ENCODE measurements around the gene RPS6KA2. TPM values are rescaled to one million over a fixed set of nuclear protein-coding genes. Genes with fewer than 3 reads are reported as not detected.

RPS6KA2 gene
- total RNA-seq, 2 experiments from 2014 or later = 1.6 to 1.9 TPM

DNA sequence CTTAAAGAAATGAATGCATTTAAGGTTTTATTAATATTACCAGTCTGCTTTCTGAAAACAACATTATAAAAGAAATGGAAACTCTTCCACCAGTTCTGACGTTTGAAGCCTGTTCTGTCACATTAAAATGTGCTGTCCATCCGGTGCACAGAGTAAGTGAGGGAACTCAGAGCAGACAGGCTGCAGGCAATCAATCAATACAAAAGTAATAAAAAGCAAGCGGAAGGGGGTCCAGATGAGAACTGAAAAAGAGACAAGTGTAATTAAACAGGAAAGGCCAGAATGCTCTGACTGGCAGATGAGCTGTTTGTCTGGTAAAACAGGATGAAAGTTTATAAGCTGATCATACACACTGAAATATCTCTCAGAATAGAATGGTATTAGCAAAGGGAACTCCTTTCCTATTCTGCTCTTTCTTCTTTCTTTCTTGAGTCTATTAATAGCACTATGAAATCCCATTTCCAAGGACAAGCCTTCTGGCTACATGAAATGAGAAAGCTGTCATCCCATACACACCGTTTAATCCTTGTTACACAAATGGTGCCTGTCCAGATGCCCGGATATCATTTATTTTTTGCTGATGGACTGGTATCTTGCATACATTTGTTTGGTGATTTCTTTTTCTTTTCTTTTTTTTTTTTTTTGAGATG lies 134.8 kb downstream of the RPS6KA2 start:
- no peak for DNase-seq
- Mint-ChIP-seq H3K4me1 (ENCODE audit: low read depth) (peaks cover 17% of the 10 kb centered on the region), H3K27ac (no peak overlapping the region), H3K27me3 (ENCODE audit: low read depth) (no peaks in the 10 kb centered on the region), H3K36me3 (ENCODE audit: low read depth) (peaks cover 14% of the 10 kb centered on the region), H3K9me3 (ENCODE audit: insufficient read depth) (peaks cover 9% of the 10 kb centered on the region), H3K4me3 (no peak overlapping the region)
- ATAC-seq = no peak
- POLR2A ChIA-PET = no interaction called here
- CTCF ChIA-PET = no interaction called here

DNA sequence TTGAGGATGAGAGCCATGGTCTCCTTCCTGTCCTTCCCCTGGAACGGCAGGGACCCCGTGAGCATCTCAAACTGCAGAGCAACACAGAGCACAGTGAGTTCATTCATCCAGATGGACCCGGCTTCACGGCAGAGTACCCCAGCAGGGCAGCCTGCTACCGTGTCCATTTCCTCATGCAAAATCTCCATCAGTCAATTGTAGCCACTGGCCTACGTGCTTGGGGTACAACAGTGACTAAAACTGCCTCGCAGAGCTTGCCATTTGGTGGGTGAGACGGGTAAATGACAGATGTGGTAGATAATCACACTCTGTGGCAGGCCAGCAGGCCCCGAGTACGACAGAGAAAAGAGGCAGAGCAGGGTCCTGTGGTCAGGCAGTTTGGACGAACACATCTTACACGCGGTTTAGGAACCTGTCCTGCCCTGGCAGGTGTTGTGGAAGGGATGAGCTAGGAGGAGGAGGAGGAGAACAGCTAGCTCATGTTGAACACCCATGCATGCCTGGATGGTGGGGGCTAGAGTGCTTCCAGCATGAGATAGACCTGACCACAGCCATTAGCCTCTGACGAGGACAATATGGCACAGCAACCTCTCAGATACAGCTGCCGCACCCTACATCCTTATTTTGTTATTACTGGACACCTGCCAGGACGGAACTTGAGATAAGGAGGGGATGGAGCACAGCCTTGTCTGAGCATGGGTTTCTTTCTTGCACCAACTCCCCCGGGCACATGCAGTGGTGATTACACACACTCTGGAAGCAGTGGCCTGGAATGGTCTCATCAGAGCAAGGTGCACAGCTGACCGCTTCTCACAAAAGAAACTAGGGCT lies 136.2 kb downstream of the RPS6KA2 start:
- Mint-ChIP-seq H3K27ac (no peak overlapping the region), H3K4me1 (ENCODE audit: low read depth) (peaks cover 19% of the 10 kb centered on the region), H3K4me3 (no peak overlapping the region), H3K36me3 (ENCODE audit: low read depth) (peaks cover 22% of the 10 kb centered on the region), H3K9me3 (ENCODE audit: insufficient read depth) (peaks cover 11% of the 10 kb centered on the region), H3K27me3 (ENCODE audit: low read depth) (no peaks in the 10 kb centered on the region)
- ChIA-PET CTCF (interaction anchor here (0.9 kb wide), 1 partner anchor 26 kb away, joined by 3 read pairs; no protein-coding TSS in a partner anchor), POLR2A (no interaction called here)
- DNase-seq (no peak), ATAC-seq (no peak)

DNA sequence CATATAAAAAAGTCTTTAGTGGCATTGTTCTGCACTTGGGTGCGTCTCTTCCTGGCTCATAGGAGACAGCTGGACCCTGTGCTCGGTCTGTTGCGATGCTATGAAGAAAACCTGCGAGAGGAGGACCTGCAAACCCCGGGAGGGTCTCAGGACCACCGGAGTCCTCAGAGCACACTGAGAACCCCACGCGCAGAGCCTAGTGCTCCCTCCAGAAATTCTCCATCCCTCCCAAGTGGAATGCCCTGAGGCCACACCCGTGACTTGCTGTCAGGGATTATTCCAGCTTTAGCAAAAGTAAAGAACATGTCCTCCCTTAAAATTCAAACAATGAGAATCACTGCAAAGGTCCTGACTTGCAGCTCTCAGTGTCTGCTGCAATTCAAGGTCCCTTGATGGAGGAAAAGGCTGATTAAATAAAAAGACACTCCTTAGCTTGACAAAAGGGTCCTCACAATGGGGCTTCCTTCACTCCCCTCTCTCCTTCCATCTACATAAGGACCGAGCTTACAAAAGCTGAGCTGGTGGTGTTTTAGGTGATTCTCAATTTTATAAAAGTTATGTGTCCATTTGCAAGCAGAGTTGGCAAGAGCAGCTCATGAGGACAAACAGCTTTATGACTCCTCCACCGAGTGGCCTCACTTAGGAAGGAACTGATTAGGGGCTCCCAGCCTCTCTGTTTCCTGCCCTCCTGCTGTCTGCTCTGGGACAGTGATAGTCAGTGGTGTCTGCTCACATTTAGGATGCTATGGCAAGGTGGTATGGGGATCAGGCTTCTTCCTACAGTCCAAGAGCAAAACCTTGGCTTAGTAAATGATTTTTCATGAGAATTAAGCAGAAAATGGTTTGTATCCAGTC lies 137.5 kb downstream of the RPS6KA2 start:
- DNase-seq = no peak
- H3K27me3 Mint-ChIP-seq (ENCODE audit: low read depth) = no peaks in the 10 kb centered on the region
- ChIA-PET CTCF (interaction anchor here (0.9 to 2.3 kb wide), 3 partner anchors 9 to 214 kb away, joined by 3 to 7 read pairs (median 3); no protein-coding TSS in a partner anchor), POLR2A (interaction anchor here (1.1 to 1.2 kb wide), 2 partner anchors 24 to 138 kb away, joined by 3 to 4 read pairs; no protein-coding TSS in a partner anchor)
- H3K9me3 Mint-ChIP-seq (ENCODE audit: insufficient read depth) = peaks cover 11% of the 10 kb centered on the region
- peaks cover 22% of the 10 kb centered on the region for H3K36me3 Mint-ChIP-seq (ENCODE audit: low read depth)
- no peak for ATAC-seq
- peaks cover 19% of the 10 kb centered on the region for H3K4me1 Mint-ChIP-seq (ENCODE audit: low read depth)
- H3K4me3 Mint-ChIP-seq = no peak overlapping the region
- H3K27ac Mint-ChIP-seq = peak overlapping the region; percentile 28

DNA sequence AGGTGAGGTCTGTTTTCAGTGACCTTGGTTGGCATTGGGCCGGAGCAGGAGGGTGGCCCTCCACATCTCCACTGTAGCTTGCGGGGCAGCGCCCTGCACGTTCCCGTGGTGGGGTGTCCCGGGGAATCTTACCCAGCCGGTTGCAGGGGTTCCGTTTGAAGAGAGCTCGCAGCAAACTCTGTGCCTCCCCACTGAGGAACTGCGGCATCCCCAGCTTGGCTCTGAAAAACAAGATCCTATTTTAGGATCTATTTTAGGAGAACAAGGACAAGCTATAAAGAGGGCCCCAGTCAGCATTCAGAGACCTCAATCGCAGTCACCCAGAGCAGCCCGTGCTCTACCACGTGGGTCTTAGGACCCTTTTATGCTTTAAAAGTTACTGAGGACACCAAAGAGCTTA lies 138.3 kb downstream of the RPS6KA2 start:
- no peak overlapping the region for H3K4me3 Mint-ChIP-seq
- CTCF ChIA-PET = interaction anchor here (1.0 to 2.3 kb wide), 2 partner anchors 88 to 213 kb away, joined by 3 to 7 read pairs; no protein-coding TSS in a partner anchor
- POLR2A ChIA-PET = interaction anchor here (0.7 to 1.2 kb wide), 2 partner anchors 19 to 139 kb away, joined by 3 read pairs; no protein-coding TSS in a partner anchor

DNA sequence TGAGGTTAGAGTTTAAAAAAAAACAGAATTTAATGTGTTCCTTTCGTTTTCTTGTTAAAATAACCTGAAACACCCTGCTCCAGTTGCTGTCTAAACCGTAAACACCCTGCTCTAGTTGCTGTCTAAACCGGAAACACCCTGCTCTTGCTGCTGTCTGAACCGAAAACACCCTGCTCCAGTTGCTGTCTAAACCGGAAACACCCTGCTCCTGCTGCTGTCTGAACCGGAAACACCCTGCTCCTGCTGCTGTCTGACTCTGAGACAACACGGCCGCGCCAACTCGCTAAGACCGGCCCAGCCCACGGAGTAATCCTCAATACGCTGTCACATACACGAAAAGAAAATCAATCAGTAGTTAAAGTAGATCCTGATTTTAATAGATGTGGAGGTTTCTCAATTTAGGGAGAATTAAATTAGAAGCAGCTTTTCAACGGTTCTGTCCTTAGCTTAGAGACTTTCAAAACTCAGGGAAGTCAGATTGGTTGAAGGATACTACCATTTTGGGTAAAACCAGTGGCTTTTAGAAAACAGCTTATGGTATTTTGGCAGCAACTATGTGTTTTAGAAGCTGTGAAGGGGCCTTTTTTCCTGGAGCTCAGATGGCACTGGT lies 138.9 kb downstream of the RPS6KA2 start:
- peak overlapping the region; percentile 60 for H3K4me3 Mint-ChIP-seq
- H3K9me3 Mint-ChIP-seq (ENCODE audit: insufficient read depth) = peaks cover 11% of the 10 kb centered on the region
- ATAC-seq (peak; percentile 99), DNase-seq (peak; percentile 85)
- peaks cover 22% of the 10 kb centered on the region for H3K36me3 Mint-ChIP-seq (ENCODE audit: low read depth)
- POLR2A ChIA-PET = interaction anchor here (0.7 to 1.2 kb wide), 2 partner anchors 19 to 140 kb away, joined by 3 read pairs; no protein-coding TSS in a partner anchor
- no peaks in the 10 kb centered on the region for H3K27me3 Mint-ChIP-seq (ENCODE audit: low read depth)
- peak overlapping the region; percentile 93 for H3K27ac Mint-ChIP-seq
- CTCF ChIA-PET = interaction anchor here (1.0 to 2.3 kb wide), 2 partner anchors 88 to 212 kb away, joined by 3 to 7 read pairs; no protein-coding TSS in a partner anchor
- peaks cover 19% of the 10 kb centered on the region for H3K4me1 Mint-ChIP-seq (ENCODE audit: low read depth)

More for the DNA sequence above, 138.3 kb downstream of the RPS6KA2 start:
- DNase-seq (no peak), ATAC-seq (no peak)
- Mint-ChIP-seq H3K9me3 (ENCODE audit: insufficient read depth) (peaks cover 11% of the 10 kb centered on the region), H3K36me3 (ENCODE audit: low read depth) (peaks cover 22% of the 10 kb centered on the region), H3K27ac (peak overlapping the region; percentile 93), H3K27me3 (ENCODE audit: low read depth) (no peaks in the 10 kb centered on the region), H3K4me1 (ENCODE audit: low read depth) (peaks cover 19% of the 10 kb centered on the region)

DNA sequence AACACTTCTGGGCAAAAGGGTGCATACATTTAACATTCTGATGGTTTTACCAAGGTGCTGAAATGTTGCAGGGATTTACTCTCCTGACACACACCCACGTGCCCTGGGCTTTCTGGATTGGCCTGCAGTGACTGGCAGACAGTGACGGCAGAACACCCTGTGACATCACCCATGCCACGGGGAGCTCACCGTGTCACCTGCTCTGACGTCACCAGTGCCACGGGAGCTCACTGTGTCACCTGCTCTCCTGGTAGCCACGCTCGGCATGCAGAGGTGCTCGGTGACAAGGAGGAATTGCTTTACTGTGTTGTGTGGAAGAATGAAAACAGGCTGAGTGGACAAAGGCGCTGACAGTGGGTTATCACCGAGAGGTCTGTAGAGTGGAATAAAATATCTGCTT lies 139.9 kb downstream of the RPS6KA2 start:
- Mint-ChIP-seq H3K27me3 (ENCODE audit: low read depth) (no peaks in the 10 kb centered on the region), H3K4me3 (peak overlapping the region; percentile 15), H3K4me1 (ENCODE audit: low read depth) (peaks cover 19% of the 10 kb centered on the region), H3K9me3 (ENCODE audit: insufficient read depth) (peaks cover 11% of the 10 kb centered on the region), H3K36me3 (ENCODE audit: low read depth) (peaks cover 22% of the 10 kb centered on the region), H3K27ac (peak overlapping the region; percentile 93)
- DNase-seq (no peak), ATAC-seq (no peak)
- ChIA-PET POLR2A (no interaction called here), CTCF (interaction anchor here (0.8 to 2.3 kb wide), 2 partner anchors 86 to 106 kb away, joined by 5 to 7 read pairs; no protein-coding TSS in a partner anchor)

DNA sequence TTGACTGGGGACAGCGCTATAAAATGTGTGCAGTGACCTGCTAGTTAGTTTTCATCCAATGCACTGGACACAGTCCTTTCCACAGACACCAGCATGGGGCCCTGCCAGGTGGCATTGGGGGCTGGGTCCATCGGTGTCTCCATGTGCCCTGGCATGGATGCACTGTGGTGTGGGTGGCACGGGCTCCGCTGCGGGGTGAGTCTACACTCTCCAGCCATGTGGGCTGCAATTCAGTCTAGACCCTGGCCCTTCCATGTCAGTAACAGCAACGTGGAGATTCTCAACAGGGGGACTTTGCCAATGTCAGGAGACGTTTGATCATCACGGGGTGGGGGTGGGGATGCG lies 140.5 kb downstream of the RPS6KA2 start:
- no peak overlapping the region for H3K27ac Mint-ChIP-seq

DNA sequence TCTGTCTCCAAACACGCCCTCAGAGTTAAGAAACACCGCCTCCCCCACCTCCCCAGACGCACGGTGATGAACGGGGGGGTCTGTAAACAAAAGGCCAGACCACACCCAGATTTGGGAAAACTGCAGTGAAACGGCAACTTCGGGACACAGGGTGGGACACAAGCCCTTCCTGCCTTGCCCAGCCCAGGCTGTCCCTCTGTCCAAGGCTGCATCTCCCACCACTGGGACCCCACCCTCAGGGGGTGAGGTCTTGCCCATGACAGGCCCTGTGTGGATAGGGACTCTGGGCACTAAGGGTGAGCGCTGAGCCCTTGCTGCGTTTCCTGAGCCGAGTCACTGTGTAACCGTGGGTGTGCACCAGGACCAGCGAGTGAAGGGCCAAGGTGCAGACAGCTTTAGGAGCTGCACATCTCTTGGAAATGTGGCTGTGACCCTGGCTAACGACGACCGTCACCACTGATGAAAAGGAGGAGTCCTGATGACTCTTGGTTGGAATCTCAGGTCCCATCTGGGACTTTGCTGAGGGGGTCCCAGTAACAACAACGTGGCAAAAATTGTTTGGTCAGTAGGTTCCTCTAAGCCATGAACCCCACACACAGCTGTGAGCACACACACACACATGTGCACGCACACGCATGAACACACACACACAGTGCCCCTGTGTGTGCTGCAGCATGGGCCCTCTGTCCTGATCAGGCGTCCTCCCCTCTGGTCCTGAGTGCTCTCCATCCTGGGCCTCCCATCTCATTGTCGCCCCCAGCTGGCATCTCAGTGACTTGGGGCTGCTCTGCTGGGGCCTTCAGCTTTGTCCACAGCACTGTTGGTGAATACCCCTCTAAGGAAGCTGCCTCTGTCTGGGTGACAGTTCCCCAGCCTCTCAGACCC lies 141.2 kb downstream of the RPS6KA2 start:
- Mint-ChIP-seq H3K4me1 (ENCODE audit: low read depth) (peaks cover 19% of the 10 kb centered on the region), H3K9me3 (ENCODE audit: insufficient read depth) (peaks cover 11% of the 10 kb centered on the region), H3K4me3 (no peak overlapping the region), H3K27me3 (ENCODE audit: low read depth) (no peaks in the 10 kb centered on the region), H3K36me3 (ENCODE audit: low read depth) (peaks cover 22% of the 10 kb centered on the region), H3K27ac (no peak overlapping the region)
- POLR2A ChIA-PET = no interaction called here
- DNase-seq = no peak
- CTCF ChIA-PET = no interaction called here
- ATAC-seq = no peak

More for the DNA sequence above, 140.5 kb downstream of the RPS6KA2 start:
- H3K4me3 Mint-ChIP-seq = no peak overlapping the region
- DNase-seq = no peak
- POLR2A ChIA-PET = no interaction called here
- H3K27me3 Mint-ChIP-seq (ENCODE audit: low read depth) = no peaks in the 10 kb centered on the region
- H3K9me3 Mint-ChIP-seq (ENCODE audit: insufficient read depth) = peaks cover 11% of the 10 kb centered on the region
- H3K4me1 Mint-ChIP-seq (ENCODE audit: low read depth) = peaks cover 19% of the 10 kb centered on the region
- no peak for ATAC-seq
- peaks cover 22% of the 10 kb centered on the region for H3K36me3 Mint-ChIP-seq (ENCODE audit: low read depth)
- CTCF ChIA-PET = no interaction called here

DNA sequence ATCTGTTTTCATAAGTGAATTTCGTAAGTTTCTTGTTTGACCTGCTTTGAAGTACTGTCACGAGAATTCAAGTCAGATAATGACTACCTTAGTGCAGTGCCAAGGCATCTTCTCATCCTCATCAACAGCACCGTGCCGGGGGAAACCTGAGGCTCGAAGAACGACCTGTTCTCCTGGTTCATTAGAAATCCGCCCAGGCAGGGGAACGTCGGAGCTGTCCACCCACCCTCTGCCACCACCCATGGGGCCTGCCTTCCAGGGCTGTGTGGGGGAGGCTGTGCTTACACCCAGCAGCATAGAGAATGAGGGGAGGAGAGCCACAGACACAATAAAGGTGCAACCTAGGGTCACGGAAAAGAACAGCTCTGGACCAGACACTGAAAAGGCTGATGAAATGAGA lies 142.2 kb downstream of the RPS6KA2 start:
- Mint-ChIP-seq H3K4me3 (no peak overlapping the region), H3K4me1 (ENCODE audit: low read depth) (peaks cover 19% of the 10 kb centered on the region), H3K27ac (no peak overlapping the region), H3K9me3 (ENCODE audit: insufficient read depth) (peaks cover 11% of the 10 kb centered on the region), H3K27me3 (ENCODE audit: low read depth) (no peaks in the 10 kb centered on the region), H3K36me3 (ENCODE audit: low read depth) (peaks cover 22% of the 10 kb centered on the region)
- POLR2A ChIA-PET = no interaction called here
- DNase-seq = no peak
- no peak for ATAC-seq
- CTCF ChIA-PET = no interaction called here

DNA sequence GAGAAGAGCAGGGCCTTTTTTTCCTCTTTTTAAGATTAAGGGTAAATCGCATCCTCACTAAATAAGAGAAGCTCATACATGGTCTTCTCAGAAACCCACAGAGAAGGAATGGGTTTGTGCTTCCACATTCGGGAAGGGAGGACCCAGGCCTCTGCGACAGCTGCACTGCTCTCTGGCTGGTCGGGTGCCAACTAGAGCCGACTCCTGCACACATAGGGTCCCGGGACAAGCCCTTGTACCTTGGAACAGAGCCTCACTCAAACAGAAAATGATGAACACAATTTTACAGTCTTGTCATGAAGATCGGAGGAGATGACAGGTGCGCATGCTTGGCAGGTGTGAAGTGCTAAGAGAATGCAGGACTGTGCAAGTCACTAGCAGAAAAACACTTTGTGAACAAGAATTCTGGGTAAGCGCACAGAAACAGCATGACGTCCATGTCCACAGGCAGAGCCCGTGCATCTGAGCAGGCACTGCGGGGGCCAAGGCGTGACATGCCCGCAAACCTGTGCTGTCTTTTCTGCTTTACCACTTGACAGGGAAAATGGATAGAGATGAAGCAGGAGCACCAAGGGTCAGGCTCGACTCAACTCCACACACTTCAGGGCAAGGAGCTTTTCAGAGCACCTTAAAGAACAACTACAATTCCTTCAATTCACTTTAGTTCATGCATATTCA lies 143.3 kb downstream of the RPS6KA2 start:
- Mint-ChIP-seq H3K36me3 (ENCODE audit: low read depth) (peaks cover 22% of the 10 kb centered on the region), H3K27ac (no peak overlapping the region), H3K9me3 (ENCODE audit: insufficient read depth) (peaks cover 11% of the 10 kb centered on the region), H3K4me1 (ENCODE audit: low read depth) (peaks cover 17% of the 10 kb centered on the region), H3K27me3 (ENCODE audit: low read depth) (no peaks in the 10 kb centered on the region), H3K4me3 (no peak overlapping the region)
- DNase-seq (no peak), ATAC-seq (no peak)
- ChIA-PET POLR2A (no interaction called here), CTCF (no interaction called here)

Data from activated CD8-positive, alpha-beta T cell treated with anti-CD3 and anti-CD28 coated beads, Interleukin-2, amount 10 ng/mL, durations not matched to agents 7 days and 5 days (primary cell).